Mucosa of descending colon (tissue), 3 donors: ENCODE results near the gene ADCY9. TPM values are rescaled to one million over a fixed set of nuclear protein-coding genes. Genes with fewer than 3 reads are reported as not detected.

Source experiments
- ATAC-seq: fragments of 200-7000 bp; cut with Tn5 transposase; one replicate; pipeline ENCODE4 v1.9.1; 2020; ENCODE audit warnings: mild to moderate bottlenecking, moderate library complexity
- DNase-seq, 3 donors: peaks; one replicate each; pipeline ENCODE4 v3.0.0-alpha.2; 2020
- H3K36me3 ChIP-seq: fragments of 200-600 bp; one replicate; pipeline ENCODE4 v1.8.0; 2021; ENCODE audit warnings: low read depth, mild to moderate bottlenecking
- H3K4me1 ChIP-seq: fragments of 200-600 bp; one replicate; pipeline ENCODE4 v1.8.0; 2021; ENCODE audit warnings: low read depth, mild to moderate bottlenecking
- H3K4me3 ChIP-seq: fragments of 200-600 bp; one replicate; pipeline ENCODE4 v1.8.0; 2021; ENCODE audit warnings: mild to moderate bottlenecking
- H3K9me3 ChIP-seq: fragments of 200-600 bp; one replicate; pipeline ENCODE4 v1.8.0; 2021; ENCODE audit warnings: mild to moderate bottlenecking
- CTCF ChIP-seq: fragments of 200-600 bp; IDR thresholded peaks from one replicate; pipeline ENCODE4 v1.8.0; 2022; ENCODE audit warnings: antibody characterized with exemption, mild to moderate bottlenecking
- intact Hi-C, 2 donors: fragments of 100-400 bp; cut with DNase I in 1 of 2; cut with micrococcal nuclease in 1 of 2; formaldehyde crosslinking; loops; one replicate each; pipeline versions ENCODE4 v1.11.0 to v1.11.1; 2022; cut with DNase I, micrococcal nuclease
- total RNA-seq, 3 donors: library from RNA; stranded (reverse); fragmentation: NEBNext Ultra II Directional in 2 of 3; extraction: Animal tissue kit (Norgen Biotek cat#: 25700) in 2 of 3; gene quantifications; one replicate each; pipeline versions ENCODE4 v1.2.1 to v1.2.4, GENCODE V29; 2021 to 2023
- donor health status: DM: no; HTN: no; CAD: no; lungs with moderate emphysema.
- donor health status: DM: no; HTN: no; CAD: no.
- donor health status: DM: no; HTN: yes; CAD: no.

ADCY9 gene
- total RNA-seq, 3 donors from 2014 or later: 30.0 to 50.8 (median 41.8) TPM

DNA sequence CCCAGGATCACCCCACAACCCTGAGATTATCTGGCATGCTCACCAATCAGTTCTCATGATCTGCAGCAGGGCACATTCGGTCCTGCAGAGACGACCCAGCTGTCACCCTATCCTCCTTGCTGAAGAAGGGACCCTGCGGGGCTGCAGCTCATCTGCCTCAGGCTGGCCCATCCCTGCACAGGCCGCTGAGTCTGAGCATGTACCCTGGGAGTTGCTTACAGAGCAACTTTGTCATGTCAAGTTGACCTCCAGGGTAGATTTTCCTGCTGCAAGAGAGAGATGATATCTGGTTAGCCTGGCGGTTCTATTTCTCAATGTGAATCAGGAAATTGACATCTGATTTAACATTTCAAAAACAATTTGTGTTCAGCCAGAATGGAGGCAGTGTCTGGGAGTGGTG, 36.0 kb upstream of the ADCY9 start:
- Histone ChIP-seq H3K36me3 (no peaks in the 10 kb centered on the region), H3K9me3 (no peaks in the 10 kb centered on the region), H3K4me3 (no peak overlapping the region), H3K4me1 (no peaks in the 10 kb centered on the region)
- ATAC-seq (no peak), DNase-seq (no peak)
- no peak for TF ChIP-seq CTCF
- intact Hi-C loops: no loop called here

DNA sequence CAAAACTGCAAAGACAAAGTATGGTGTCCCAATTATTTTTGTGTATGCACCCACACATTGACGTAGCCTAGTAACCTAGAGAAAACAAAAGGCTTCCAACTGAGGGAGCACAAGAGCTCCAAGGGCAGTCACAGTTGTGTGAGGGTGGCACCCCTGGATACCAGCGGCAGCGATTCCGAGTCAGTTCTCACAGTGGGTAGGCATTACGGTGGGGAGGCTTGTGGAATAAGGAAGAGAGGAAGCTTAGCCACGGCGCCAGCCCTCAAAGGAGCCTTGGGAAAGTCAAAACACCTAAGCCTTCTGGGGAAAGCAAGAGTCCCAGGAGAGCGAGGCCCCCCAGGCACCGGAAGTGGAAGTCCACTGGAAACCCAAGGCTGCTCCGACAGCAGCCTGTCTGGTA, 31.0 kb upstream of the ADCY9 start:
- no peak for ATAC-seq

DNA sequence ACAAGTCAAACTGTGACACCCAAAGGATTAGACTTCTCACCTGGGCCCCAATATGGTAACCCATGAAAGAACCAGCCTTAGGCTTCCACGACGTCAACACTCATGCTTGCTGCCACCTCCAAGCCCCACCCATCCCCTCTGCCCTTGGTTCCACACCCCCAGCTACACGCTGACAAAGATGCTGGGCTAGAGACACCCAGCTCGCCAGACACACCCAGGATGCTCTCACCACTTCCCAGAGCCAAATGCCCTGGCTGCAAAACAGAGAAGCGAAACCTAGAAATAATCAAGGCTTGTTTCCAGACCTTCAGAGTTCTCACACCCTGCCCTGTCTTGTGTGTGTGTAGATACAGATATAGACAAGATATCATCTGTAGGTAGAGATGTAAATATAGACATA, 26.0 kb upstream of the ADCY9 start:
- DNase-seq: no peak
- ATAC-seq: peak; percentile 20
- H3K4me1 ChIP-seq: no peaks in the 10 kb centered on the region

More for the DNA sequence above, 31.0 kb upstream of the ADCY9 start:
- no peak for DNase-seq
- TF ChIP-seq CTCF: no peak
- H3K36me3 ChIP-seq: no peaks in the 10 kb centered on the region
- H3K9me3 ChIP-seq: no peaks in the 10 kb centered on the region
- H3K4me3 ChIP-seq: no peak overlapping the region
- intact Hi-C loops: no loop called here
- no peaks in the 10 kb centered on the region for H3K4me1 ChIP-seq

GRCh38 chr16:4141604-4142003, 25.4 kb upstream of the ADCY9 start:
- intact Hi-C loops: no loop called here
- H3K36me3 ChIP-seq: no peaks in the 10 kb centered on the region
- no peak for TF ChIP-seq CTCF
- no peaks in the 10 kb centered on the region for H3K9me3 ChIP-seq
- ATAC-seq (no peak), DNase-seq (no peak)
- no peak overlapping the region for H3K4me3 ChIP-seq
- H3K4me1 ChIP-seq: no peaks in the 10 kb centered on the region

More for the DNA sequence above, 26.0 kb upstream of the ADCY9 start:
- H3K9me3 ChIP-seq: no peaks in the 10 kb centered on the region
- intact Hi-C loops: no loop called here
- H3K36me3 ChIP-seq: no peaks in the 10 kb centered on the region
- no peak overlapping the region for H3K4me3 ChIP-seq
- no peak for TF ChIP-seq CTCF

GRCh38 chr16:4140652-4141051, 24.4 kb upstream of the ADCY9 start:
- no peak for ATAC-seq
- TF ChIP-seq CTCF: no peak

DNA sequence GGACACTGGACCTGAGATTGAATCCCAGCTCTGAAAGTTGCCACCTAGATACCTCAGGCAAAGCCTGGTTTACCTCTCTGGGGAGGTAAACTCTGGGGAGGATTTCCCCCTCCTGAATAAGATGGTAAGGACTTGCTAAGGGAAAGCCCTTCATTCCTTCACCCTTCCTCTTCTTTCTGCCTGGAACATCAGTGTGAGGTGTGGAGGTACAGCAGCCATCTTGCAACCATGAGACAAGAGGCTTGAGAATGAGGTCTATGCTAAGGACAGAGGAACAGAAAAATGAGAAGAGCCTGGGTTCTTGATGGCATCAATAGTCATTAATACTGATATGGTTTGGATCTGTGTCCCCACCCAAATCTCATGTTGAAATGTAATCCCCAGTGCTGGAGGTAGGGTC, 23.7 kb upstream of the ADCY9 start:
- no peak for ATAC-seq
- Histone ChIP-seq H3K36me3 (no peaks in the 10 kb centered on the region), H3K4me3 (no peak overlapping the region), H3K4me1 (no peaks in the 10 kb centered on the region), H3K9me3 (no peaks in the 10 kb centered on the region)
- TF ChIP-seq CTCF: no peak
- intact Hi-C loops: loop anchor here in 1 of 2 donors (10.0 kb wide), 1 partner anchor 465 kb away; no protein-coding TSS in a partner anchor
- DNase-seq: no peak

More at GRCh38 chr16:4140652-4141051, 24.4 kb upstream of the ADCY9 start:
- no peak overlapping the region for H3K4me3 ChIP-seq
- no peak for DNase-seq
- intact Hi-C loops: no loop called here
- H3K36me3 ChIP-seq: no peaks in the 10 kb centered on the region
- no peaks in the 10 kb centered on the region for H3K4me1 ChIP-seq
- H3K9me3 ChIP-seq: no peaks in the 10 kb centered on the region
